GM12873 (cell line): ENCODE results near the gene MEIS3.

Experiments used
- CTCF ChIP-seq: IDR thresholded peaks from 2 replicates; pipeline ENCODE4 v1.5.1; 2012; ENCODE audit warnings: low read depth, mild to moderate bottlenecking, moderate library complexity, low read length, control low read depth; ENCODE audit not compliant: insufficient read depth; ENCODE audit errors: missing control alignments

Gene MEIS3

GRCh38 chr19:47376589-47377144 is 42.7 kb downstream of the MEIS3 start:
- TF ChIP-seq CTCF, result no peak

- no peak for TF ChIP-seq CTCF
Observed at GRCh38 chr19:47375694-47376588, 43.4 kb downstream of the MEIS3 start.

GRCh38 chr19:47374876-47375693 is 44.2 kb downstream of the MEIS3 start:
- no peak for TF ChIP-seq CTCF

GRCh38 chr19:47373246-47374240 is 45.8 kb downstream of the MEIS3 start:
- no peak for TF ChIP-seq CTCF

GRCh38 chr19:47372603-47373002 is 46.7 kb downstream of the MEIS3 start:
- TF ChIP-seq CTCF, result no peak

GRCh38 chr19:47371261-47371660 is 48.1 kb downstream of the MEIS3 start:
- TF ChIP-seq CTCF, result no peak
